ENCODE results near the gene ACTN2.

- TF ChIP-seq CTCF (IDR thresholded peaks at IDR 0.05; ENCODE audit: low read depth, low read length, poor library complexity, severe bottlenecking): no peak
- TF ChIP-seq EZH2phosphoT487 (IDR thresholded peaks at IDR 0.05; ENCODE audit: borderline replicate concordance, low read length): no peak
Measured at GRCh38 chr1:236654511-236654910, 31.8 kb upstream of the ACTN2 start.
